Measurements from ENCODE around the gene YTHDF1.

DNA sequence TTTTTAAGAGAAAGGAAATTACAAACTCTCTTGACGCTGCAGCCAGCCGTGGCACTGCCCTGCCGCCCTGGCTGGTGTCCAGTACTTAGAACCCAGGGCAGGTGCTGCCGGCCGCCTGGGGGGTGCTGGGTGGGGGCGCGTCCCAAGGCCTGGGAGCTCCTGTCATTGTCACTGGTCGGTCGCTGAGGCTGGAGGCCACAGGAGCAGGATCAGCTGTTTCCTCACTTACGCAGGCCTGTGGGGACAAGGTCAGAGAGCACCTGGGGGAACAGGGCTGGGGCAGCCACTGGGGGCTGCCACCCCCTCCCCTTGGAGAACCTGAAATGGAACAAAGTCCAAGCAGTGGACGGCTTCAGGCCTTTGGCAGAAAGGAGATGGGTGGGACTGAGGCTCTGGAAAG is 25.3 kb upstream of the YTHDF1 start:
- TF ChIP-seq, protein P1, sequence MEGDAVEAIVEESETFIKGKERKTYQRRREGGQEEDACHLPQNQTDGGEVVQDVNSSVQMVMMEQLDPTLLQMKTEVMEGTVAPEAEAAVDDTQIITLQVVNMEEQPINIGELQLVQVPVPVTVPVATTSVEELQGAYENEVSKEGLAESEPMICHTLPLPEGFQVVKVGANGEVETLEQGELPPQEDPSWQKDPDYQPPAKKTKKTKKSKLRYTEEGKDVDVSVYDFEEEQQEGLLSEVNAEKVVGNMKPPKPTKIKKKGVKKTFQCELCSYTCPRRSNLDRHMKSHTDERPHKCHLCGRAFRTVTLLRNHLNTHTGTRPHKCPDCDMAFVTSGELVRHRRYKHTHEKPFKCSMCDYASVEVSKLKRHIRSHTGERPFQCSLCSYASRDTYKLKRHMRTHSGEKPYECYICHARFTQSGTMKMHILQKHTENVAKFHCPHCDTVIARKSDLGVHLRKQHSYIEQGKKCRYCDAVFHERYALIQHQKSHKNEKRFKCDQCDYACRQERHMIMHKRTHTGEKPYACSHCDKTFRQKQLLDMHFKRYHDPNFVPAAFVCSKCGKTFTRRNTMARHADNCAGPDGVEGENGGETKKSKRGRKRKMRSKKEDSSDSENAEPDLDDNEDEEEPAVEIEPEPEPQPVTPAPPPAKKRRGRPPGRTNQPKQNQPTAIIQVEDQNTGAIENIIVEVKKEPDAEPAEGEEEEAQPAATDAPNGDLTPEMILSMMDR (IDR thresholded peaks at IDR 0.05; ENCODE audit: control extremely low read depth in 1 of 3, insufficient read depth in 1 of 3, low read depth in 1 of 3, low read length in 3 of 3) = no peak
- TF ChIP-seq POLR2A (IDR thresholded peaks at IDR 0.05; ENCODE audit: control extremely low read depth in 1 of 2, low read depth in 2 of 2, low read length in 2 of 2) (no peak), EZH2 (IDR thresholded peaks at IDR 0.05; ENCODE audit: low read depth, low read length, severe bottlenecking) (no peak), SIN3A (conservative IDR thresholded peaks at IDR 0.05 in 1 of 2, IDR thresholded peaks at IDR 0.05 in 1 of 2; ENCODE audit: low read depth in 1 of 2, low read length in 2 of 2) (no peak), SUZ12 (IDR thresholded peaks at IDR 0.05; ENCODE audit: low read length) (no peak), TAF1 (IDR thresholded peaks at IDR 0.05; ENCODE audit: low read depth, low read length) (no peak)
- TF ChIP-seq, protein P2, sequence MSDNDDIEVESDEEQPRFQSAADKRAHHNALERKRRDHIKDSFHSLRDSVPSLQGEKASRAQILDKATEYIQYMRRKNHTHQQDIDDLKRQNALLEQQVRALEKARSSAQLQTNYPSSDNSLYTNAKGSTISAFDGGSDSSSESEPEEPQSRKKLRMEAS (IDR thresholded peaks at IDR 0.05) = no peak

Measured in H1 (cell line).